T-helper 1 cell (primary cell): ENCODE results near the gene KCNJ6.

Experiments
- DNase-seq, 5 donors: peaks; one replicate each; pipeline ENCODE4 v3.0.0-alpha.2; 2012 to 2020

Gene KCNJ6

DNA sequence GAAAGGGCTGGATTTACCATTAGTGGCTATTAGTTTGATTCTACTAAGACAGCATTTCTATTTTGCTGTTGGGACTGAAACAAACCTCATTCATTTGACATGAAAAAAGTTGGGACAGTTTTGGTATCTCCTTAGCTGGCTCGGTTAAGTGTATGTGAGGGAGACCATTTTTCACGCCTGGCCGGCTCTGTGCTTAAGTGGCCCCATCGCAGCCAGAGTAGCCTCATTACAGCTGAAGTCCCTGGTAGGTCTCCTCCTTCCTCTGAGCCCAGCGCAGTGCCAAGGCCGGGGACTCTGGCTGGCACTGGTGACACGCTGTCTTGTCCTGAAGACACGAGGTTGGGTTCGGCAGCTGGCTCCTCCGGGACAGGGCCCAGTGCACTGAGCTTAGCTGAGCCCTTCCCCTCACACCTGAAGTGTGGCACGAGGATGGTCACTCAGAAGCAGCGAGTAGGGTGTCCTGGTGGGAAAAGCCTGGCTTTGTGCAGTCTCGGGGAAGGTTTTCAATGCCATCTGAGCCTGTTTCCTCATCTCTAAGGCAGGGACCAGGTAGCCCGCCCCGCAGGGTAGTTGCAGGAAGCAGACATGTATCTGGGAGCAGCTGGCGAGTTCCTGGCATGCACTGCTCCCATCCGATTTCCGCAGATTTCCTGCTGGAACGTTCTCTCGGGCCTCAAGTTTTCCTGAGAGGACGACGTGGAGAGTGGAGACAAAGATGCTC is 353.2 kb downstream of the KCNJ6 start:
- peak in 1 of 5 donors; percentile 8 for DNase-seq

DNA sequence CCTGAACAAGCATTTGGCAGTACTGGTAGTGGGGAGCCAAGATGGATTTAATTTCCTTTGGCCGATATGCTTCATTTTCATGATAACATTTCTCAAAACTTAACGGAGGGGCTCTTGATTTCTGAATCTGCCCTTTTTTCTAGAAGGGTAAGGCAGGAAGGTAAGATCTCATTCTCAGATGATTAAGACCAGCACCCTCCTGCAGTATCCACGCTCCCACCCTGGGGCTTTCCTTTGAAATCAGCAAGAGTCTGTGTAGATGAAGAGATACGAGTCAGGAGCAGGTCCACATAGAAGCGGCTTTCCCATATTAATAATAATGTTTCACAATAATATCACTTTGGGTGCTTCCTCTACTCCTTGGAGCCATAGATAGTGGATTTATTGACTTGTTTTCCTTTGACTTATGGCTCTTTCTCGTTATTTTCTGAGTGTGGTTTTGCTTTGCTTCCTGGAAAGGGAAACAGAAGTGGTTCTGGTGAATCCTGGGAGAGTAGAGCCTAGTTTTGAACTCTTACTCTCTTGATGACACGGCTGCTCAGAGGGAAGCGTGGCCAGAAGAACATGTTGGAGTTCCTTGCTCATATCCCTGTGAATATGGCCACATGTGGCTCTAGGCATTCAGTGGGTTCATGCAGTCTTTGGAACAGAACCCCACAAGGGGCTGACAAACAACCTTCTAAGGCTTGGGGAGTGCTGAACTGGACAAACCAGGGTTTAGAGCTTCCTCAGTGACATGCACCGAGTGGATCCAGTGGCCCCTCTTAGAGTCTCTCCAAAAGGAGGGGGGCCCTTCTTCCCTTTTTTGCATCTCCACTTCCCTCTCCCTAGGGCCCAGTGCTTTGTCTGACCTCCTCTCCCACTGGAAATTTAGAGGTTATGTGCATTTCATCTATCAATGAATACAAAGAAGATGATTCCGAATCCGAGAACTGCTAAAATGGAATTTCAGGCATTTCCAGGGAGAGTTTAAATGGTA is 354.0 kb downstream of the KCNJ6 start:
- DNase-seq, result no peak

DNA sequence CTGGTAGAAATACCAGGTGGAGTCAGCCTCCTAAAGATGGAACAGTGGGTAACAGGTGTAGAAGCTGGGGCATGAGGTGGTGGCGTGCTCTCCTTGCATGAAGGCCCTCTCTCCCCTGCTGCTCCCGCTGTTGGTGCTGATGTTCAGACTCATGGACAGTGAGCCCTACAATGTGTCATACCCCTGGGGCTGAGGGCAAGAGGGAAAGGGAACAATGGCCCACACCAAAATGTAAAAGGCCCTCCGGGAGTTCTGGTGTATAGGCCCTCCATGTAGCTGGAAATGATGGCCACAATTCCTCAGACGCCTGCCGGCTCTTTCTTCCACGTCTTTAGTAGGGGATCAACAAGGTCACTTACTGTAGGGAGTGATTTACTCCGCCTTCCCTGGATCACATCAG is 354.8 kb downstream of the KCNJ6 start:
- DNase-seq, result no peak

DNA sequence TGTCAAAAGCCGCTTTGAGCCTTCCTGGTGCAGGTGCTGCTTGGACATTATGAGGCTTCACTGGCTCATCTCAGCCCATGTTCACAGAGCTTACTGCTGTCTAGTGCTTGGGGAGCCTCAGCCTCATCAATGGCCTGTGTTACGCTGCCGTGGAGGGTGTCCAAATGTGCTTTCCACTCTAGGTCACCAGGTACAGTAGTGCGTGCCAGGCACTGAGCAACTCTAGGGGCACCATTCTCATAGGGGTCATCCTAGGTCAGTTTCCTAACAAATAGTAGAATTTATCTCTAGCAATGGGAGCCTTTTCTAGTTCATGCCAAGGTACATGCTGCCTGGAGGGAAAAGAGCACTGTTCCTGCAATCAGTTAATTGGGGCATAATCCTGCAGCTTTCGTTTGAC is 355.9 kb downstream of the KCNJ6 start:
- DNase-seq, result no peak

DNA sequence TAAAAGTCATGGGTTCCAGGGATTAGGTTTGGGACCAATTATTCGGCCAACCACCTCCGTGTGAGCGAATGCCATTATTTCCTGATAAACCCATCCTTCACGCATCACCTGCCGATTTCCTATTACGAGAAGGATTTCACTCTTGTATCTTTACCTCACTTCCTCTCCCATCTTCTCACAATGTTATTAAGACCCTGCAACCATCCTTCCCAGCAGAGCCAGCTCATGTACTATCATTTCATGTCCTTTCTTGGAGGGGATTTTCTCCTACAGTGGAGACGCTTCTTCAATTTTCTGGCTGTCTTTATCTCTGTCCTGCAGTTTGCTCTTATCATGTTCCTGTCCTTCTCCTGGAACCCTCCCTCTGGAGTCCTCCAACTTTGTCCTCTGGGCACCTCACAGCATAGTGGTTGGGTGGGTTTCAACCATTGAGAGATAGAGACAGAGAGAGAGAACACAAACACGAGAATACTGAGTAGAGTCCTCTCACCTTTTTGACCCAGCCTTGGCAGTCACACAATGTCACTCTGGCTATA is 357.5 kb downstream of the KCNJ6 start:
- DNase-seq, result no peak
